HG02981 (cell line): ENCODE data around the gene ATXN7L3.
A peak's percentile ranks its signal among the peaks of the same experiment; 100 is the strongest.

Experiments used
- ATAC-seq: cut with Tn5 transposase; IDR thresholded peaks from one replicate; pipeline ENCODE4 v1.9.1; 2021; ENCODE audit warnings: mild to moderate bottlenecking, moderate library complexity; ENCODE audit not compliant: unreplicated experiment

Gene ATXN7L3

GRCh38 chr17:44218344-44219107 lies 18.8 kb upstream of the ATXN7L3 start:
- ATAC-seq, result peak; percentile 28

GRCh38 chr17:44217738-44218343 lies 18.2 kb upstream of the ATXN7L3 start:
- ATAC-seq, result no peak

- ATAC-seq, result no peak
Observed at GRCh38 chr17:44216694-44217093, 17.0 kb upstream of the ATXN7L3 start.

- no peak for ATAC-seq
Observed at GRCh38 chr17:44216173-44216572, 16.5 kb upstream of the ATXN7L3 start.

GRCh38 chr17:44214896-44215295 lies 15.2 kb upstream of the ATXN7L3 start:
- no peak for ATAC-seq

GRCh38 chr17:44214230-44214494 lies 14.5 kb upstream of the ATXN7L3 start:
- ATAC-seq, result no peak

GRCh38 chr17:44213403-44214229 lies 13.9 kb upstream of the ATXN7L3 start:
- no peak for ATAC-seq

- ATAC-seq, result no peak
Observed at GRCh38 chr17:44212507-44213402, 13.1 kb upstream of the ATXN7L3 start.

GRCh38 chr17:44211281-44212265 lies 11.9 kb upstream of the ATXN7L3 start:
- no peak for ATAC-seq

- peak; percentile 68 for ATAC-seq
Observed at GRCh38 chr17:44210342-44211192, 10.9 kb upstream of the ATXN7L3 start.

GRCh38 chr17:44209786-44210341 lies 10.2 kb upstream of the ATXN7L3 start:
- ATAC-seq, result no peak

GRCh38 chr17:44207743-44208142 lies 8.1 kb upstream of the ATXN7L3 start:
- no peak for ATAC-seq

- no peak for ATAC-seq
Observed at GRCh38 chr17:44207319-44207718, 7.6 kb upstream of the ATXN7L3 start.

- ATAC-seq, result no peak
Observed at GRCh38 chr17:44206825-44207155, 7.1 kb upstream of the ATXN7L3 start.

GRCh38 chr17:44205962-44206824 lies 6.5 kb upstream of the ATXN7L3 start:
- ATAC-seq, result no peak

- no peak for ATAC-seq
Observed at GRCh38 chr17:44204441-44204882, 4.8 kb upstream of the ATXN7L3 start.

GRCh38 chr17:44203731-44204440 lies 4.2 kb upstream of the ATXN7L3 start:
- no peak for ATAC-seq
